Prostate gland (tissue), 2 donors: Measurements from ENCODE around the gene PRIMA1.

Experiments used
- POLR2A ChIP-seq: fragments of 450-650 bp; IDR thresholded peaks from one replicate; pipeline ENCODE4 v1.6.1; 2016; ENCODE audit warnings: antibody characterized with exemption, mild to moderate bottlenecking
- TF ChIP-seq, protein P1 (sequence below), 4 experiments: fragments of 200-600 bp in 2 of 4; fragments of 450-650 bp in 2 of 4; sonication (generic) in 2 of 4; IDR thresholded peaks; 1 replicate in 3 of 4; 2 replicates in 1 of 4; pipeline ENCODE4 v1.5.1; 2016 to 2019; ENCODE audit warnings: antibody characterized with exemption in 4 of 4, mild to moderate bottlenecking in 2 of 4, moderate library complexity in 2 of 4

DNA sequence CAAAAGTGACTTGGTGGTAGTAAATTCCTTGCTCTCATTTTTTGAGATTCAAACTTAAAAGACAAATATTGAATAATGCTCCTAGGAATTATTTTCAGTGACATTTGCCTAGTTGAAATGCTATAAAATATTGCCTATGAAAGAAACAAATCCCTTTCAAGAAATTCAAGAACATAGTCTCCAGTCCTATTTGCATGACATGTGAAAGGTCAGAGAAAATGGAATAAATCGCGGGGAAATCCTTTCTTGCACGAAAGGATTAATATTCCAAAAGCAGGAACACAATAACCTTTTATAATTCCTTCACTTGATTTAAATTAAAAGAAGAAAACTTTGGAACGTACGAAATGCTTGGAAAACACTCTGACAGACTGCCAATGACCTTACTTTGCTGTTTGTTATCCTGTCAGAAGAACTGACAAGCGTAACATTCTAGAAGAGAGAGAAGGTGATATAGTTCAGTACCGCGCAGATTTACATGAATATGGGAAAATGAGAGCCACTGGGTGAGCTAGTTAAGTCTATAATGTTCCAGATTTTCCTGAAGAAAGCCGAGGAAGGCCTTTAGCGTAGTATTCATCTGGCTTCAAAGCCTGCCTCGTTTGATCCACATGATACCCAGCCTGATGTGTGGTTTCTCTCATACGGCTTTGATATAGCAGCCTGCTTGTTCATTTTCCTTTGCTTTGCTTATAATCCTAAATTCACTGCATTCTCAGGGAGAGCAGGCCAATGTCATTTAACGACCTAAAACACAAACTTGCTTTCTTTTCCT lies 103.0 kb downstream of the PRIMA1 start:
- TF ChIP-seq, protein P1, sequence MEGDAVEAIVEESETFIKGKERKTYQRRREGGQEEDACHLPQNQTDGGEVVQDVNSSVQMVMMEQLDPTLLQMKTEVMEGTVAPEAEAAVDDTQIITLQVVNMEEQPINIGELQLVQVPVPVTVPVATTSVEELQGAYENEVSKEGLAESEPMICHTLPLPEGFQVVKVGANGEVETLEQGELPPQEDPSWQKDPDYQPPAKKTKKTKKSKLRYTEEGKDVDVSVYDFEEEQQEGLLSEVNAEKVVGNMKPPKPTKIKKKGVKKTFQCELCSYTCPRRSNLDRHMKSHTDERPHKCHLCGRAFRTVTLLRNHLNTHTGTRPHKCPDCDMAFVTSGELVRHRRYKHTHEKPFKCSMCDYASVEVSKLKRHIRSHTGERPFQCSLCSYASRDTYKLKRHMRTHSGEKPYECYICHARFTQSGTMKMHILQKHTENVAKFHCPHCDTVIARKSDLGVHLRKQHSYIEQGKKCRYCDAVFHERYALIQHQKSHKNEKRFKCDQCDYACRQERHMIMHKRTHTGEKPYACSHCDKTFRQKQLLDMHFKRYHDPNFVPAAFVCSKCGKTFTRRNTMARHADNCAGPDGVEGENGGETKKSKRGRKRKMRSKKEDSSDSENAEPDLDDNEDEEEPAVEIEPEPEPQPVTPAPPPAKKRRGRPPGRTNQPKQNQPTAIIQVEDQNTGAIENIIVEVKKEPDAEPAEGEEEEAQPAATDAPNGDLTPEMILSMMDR (IDR thresholded peaks at IDR 0.05), result no peak
- no peak for TF ChIP-seq POLR2A
